HEK293T (cell line): Measurements from ENCODE around the gene CFP.

Source experiments
- ARNT ChIP-seq: fragments of 450-650 bp; IDR thresholded peaks from 2 replicates; pipeline ENCODE4 v1.6.1; 2017; ENCODE audit warnings: mild to moderate bottlenecking
- BHLHE40 ChIP-seq: fragments of 450-650 bp; IDR thresholded peaks from 2 replicates; pipeline ENCODE4 v1.6.1; 2016; ENCODE audit warnings: mild to moderate bottlenecking, moderate library complexity, borderline replicate concordance
- ELF4 ChIP-seq: fragments of 450-650 bp; IDR thresholded peaks from 2 replicates; pipeline ENCODE4 v1.6.1; 2017; ENCODE audit warnings: antibody characterized with exemption
- FOXA1 ChIP-seq: fragments of 450-650 bp; IDR thresholded peaks from 2 replicates; pipeline ENCODE4 v1.6.1; 2016; ENCODE audit warnings: mild to moderate bottlenecking
- FOXM1 ChIP-seq: fragments of 450-650 bp; IDR thresholded peaks from 2 replicates; pipeline ENCODE4 v1.6.1; 2017; ENCODE audit warnings: mild to moderate bottlenecking, borderline replicate concordance
- HDGF ChIP-seq: fragments of 450-650 bp; IDR thresholded peaks from 2 replicates; pipeline ENCODE4 v1.6.1; 2017; ENCODE audit warnings: antibody characterized with exemption, borderline replicate concordance
- L3MBTL2 ChIP-seq: fragments of 450-650 bp; conservative IDR thresholded peaks from 2 replicates; pipeline ENCODE4 v1.6.1; 2016; ENCODE audit warnings: mild to moderate bottlenecking
- LEF1 ChIP-seq: fragments of 450-650 bp; IDR thresholded peaks from 2 replicates; pipeline ENCODE4 v1.6.1; 2017; ENCODE audit warnings: mild to moderate bottlenecking, borderline replicate concordance
- NFRKB ChIP-seq: fragments of 450-650 bp; IDR thresholded peaks from 2 replicates; pipeline ENCODE4 v1.6.1; 2016; ENCODE audit warnings: mild to moderate bottlenecking, moderate library complexity
- PKNOX1 ChIP-seq: fragments of 450-650 bp; IDR thresholded peaks from 2 replicates; pipeline ENCODE4 v1.6.1; 2016
- SP1 ChIP-seq: fragments of 450-650 bp; IDR thresholded peaks from 2 replicates; pipeline ENCODE4 v1.6.1; 2017
- SUZ12 ChIP-seq: fragments of 450-650 bp; IDR thresholded peaks from 2 replicates; pipeline ENCODE4 v1.6.1; 2016; ENCODE audit warnings: mild to moderate bottlenecking
- TARDBP ChIP-seq: fragments of 450-650 bp; IDR thresholded peaks from 2 replicates; pipeline ENCODE4 v1.6.1; 2016
- ZNF384 ChIP-seq: fragments of 450-650 bp; IDR thresholded peaks from 2 replicates; pipeline ENCODE4 v1.6.1; 2016

- TF ChIP-seq BHLHE40 (no peak), FOXM1 (no peak), NFRKB (no peak), SUZ12 (no peak), LEF1 (no peak), TARDBP (no peak), SP1 (no peak), ARNT (no peak), L3MBTL2 (no peak), ZNF384 (no peak), HDGF (no peak), PKNOX1 (no peak), FOXA1 (no peak), ELF4 (no peak)
Measured at GRCh38 chrX:47576021-47576898, 53.5 kb downstream of the CFP start.
